Measurements from ENCODE around the gene SETD1A.

SETD1A gene

GRCh38 chr16:31025339-31025738, 67.8 kb downstream of the SETD1A start:
- DNase-seq = no peak

GRCh38 chr16:31029272-31029671, 71.7 kb downstream of the SETD1A start:
- DNase-seq = no peak

- no peak for DNase-seq
Measured at GRCh38 chr16:31031276-31031675, 73.7 kb downstream of the SETD1A start.

- DNase-seq = peak; percentile 97 to 98
Measured at GRCh38 chr16:31032736-31033708, 75.5 kb downstream of the SETD1A start, which contains the start of gene STX4. Gene STX4 (plus strand): TSS chr16:31033558. CDS start chr16:31033806, 248 bp downstream.

- DNase-seq = peak; percentile 90 to 92
Measured at GRCh38 chr16:31033709-31034492, 76.3 kb downstream of the SETD1A start.

Measured in activated CD4-positive, alpha-beta T cell treated with anti-CD3 and anti-CD28 coated beads, Interleukin-2, amount 50 U/mL, for 48 hours (primary cell).